Esophagus muscularis mucosa (tissue), 4 donors: ENCODE results near the gene PRR23E.

Experiments used
- EP300 ChIP-seq: sonication (generic); formaldehyde crosslinking; IDR thresholded peaks from one replicate; pipeline ENCODE4 v1.6.1; 2017; ENCODE audit warnings: antibody characterized with exemption
- POLR2A ChIP-seq: fragments of 450-650 bp; IDR thresholded peaks from one replicate; pipeline ENCODE4 v1.6.1; 2017; ENCODE audit warnings: antibody characterized with exemption, moderate library complexity, mild to moderate bottlenecking, low read depth
- TF ChIP-seq, protein P1 (sequence below), 3 experiments: fragments of 200-600 bp in 2 of 3; fragments of 450-650 bp in 1 of 3; sonication (generic) in 2 of 3; IDR thresholded peaks; one replicate each; pipeline ENCODE4 v1.5.1; 2017 to 2019; ENCODE audit warnings: antibody characterized with exemption in 3 of 3, mild to moderate bottlenecking in 2 of 3, moderate library complexity in 1 of 3

DNA sequence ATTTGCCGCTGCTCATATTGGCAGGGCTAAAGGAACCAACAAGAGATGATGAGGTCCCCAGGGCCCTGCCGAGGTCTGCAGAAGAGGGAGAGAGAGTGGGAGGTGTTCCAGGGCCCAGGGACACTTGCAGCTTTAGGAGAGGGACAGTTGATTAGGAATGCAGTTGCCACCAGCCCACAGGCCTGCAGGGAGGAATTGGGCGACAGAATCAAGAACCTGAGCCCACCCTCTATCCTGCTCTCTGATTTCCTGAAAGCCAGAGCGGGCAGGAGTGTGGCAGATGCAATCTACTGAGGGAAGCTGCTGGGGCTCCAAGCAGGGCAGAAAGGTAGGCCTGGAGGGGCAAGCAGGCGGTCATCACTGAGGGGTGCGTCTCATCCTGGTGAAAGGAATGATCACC is 12.1 kb upstream of the PRR23E start:
- TF ChIP-seq POLR2A: no peak
- TF ChIP-seq, protein P1, sequence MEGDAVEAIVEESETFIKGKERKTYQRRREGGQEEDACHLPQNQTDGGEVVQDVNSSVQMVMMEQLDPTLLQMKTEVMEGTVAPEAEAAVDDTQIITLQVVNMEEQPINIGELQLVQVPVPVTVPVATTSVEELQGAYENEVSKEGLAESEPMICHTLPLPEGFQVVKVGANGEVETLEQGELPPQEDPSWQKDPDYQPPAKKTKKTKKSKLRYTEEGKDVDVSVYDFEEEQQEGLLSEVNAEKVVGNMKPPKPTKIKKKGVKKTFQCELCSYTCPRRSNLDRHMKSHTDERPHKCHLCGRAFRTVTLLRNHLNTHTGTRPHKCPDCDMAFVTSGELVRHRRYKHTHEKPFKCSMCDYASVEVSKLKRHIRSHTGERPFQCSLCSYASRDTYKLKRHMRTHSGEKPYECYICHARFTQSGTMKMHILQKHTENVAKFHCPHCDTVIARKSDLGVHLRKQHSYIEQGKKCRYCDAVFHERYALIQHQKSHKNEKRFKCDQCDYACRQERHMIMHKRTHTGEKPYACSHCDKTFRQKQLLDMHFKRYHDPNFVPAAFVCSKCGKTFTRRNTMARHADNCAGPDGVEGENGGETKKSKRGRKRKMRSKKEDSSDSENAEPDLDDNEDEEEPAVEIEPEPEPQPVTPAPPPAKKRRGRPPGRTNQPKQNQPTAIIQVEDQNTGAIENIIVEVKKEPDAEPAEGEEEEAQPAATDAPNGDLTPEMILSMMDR (IDR thresholded peaks at IDR 0.05): no peak
- TF ChIP-seq EP300: no peak
